ENCODE measurements around the gene DEPP1. TPM values are rescaled to one million over a fixed set of nuclear protein-coding genes. Genes with fewer than 3 reads are reported as not detected.

The DEPP1 gene
- total RNA-seq, 1 experiment from 2014 or later, result 16.5 TPM

DNA sequence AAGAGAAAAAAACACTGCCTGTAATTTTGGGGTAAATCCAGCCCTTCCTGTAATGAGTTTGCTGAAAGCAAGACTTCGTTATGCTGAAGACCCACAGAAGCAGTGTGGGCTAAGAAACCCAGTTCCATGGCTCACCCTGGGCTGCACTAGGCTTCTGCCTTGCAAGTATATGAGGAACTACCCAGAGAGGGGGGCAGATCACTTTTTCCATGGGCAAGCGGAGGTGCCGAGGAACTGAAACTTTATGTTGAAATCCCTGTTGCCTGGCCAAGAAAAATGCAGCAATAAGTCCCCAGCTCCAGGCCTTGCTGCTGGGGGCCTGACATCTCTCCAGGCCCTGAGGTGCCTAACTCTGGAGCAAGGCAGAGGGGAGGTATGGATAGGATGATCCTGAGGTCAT, 10.5 kb downstream of the DEPP1 start:
- Mint-ChIP-seq H3K4me3 (ENCODE audit: low read depth, unreplicated experiment) (no peak overlapping the region), H3K9me3 (ENCODE audit: low read depth, unreplicated experiment) (no peaks in the 10 kb centered on the region), H3K36me3 (ENCODE audit: insufficient read depth, unreplicated experiment) (no peaks in the 10 kb centered on the region), H3K27ac (ENCODE audit: unreplicated experiment) (no peak overlapping the region), H3K27me3 (ENCODE audit: unreplicated experiment) (no peaks in the 10 kb centered on the region), H3K4me1 (ENCODE audit: low read depth, unreplicated experiment) (peaks cover 24% of the 10 kb centered on the region)
- CTCF ChIA-PET, result interaction anchor here (0.7 kb wide), 1 partner anchor 19 kb away, joined by 3 read pairs; no protein-coding TSS in a partner anchor
- DNase-seq, result no peak
- TF ChIP-seq, protein P1, sequence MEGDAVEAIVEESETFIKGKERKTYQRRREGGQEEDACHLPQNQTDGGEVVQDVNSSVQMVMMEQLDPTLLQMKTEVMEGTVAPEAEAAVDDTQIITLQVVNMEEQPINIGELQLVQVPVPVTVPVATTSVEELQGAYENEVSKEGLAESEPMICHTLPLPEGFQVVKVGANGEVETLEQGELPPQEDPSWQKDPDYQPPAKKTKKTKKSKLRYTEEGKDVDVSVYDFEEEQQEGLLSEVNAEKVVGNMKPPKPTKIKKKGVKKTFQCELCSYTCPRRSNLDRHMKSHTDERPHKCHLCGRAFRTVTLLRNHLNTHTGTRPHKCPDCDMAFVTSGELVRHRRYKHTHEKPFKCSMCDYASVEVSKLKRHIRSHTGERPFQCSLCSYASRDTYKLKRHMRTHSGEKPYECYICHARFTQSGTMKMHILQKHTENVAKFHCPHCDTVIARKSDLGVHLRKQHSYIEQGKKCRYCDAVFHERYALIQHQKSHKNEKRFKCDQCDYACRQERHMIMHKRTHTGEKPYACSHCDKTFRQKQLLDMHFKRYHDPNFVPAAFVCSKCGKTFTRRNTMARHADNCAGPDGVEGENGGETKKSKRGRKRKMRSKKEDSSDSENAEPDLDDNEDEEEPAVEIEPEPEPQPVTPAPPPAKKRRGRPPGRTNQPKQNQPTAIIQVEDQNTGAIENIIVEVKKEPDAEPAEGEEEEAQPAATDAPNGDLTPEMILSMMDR (IDR thresholded peaks at IDR 0.05; ENCODE audit: unreplicated experiment), result no peak
- intact Hi-C loops (cut with micrococcal nuclease; ENCODE audit: unreplicated experiment), result no loop called here
- BruUV-seq (replicated peaks), result no TSS peak

DNA sequence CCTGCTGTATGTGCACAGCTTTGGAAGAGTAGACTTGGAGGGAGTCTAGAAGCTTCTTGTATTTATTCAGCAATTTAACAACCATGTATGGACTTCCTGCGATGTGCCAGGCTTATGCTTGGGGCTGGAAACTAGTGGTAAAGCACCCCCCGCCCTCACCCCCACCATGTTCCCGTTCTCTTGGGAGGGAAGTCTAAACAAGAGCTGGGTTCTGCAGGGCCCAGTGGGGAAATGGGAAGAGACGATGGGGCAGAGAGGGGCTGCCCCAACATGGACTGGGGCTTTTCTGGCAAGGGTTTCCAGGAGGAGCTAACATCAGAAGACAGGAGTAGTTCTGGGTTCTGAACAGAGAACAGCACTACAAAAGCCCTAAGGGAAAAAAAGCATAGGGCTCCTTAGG, 11.0 kb downstream of the DEPP1 start:
- Mint-ChIP-seq H3K4me1 (ENCODE audit: low read depth, unreplicated experiment) (peaks cover 24% of the 10 kb centered on the region), H3K27me3 (ENCODE audit: unreplicated experiment) (no peaks in the 10 kb centered on the region), H3K9me3 (ENCODE audit: low read depth, unreplicated experiment) (no peaks in the 10 kb centered on the region), H3K4me3 (ENCODE audit: low read depth, unreplicated experiment) (no peak overlapping the region), H3K36me3 (ENCODE audit: insufficient read depth, unreplicated experiment) (no peaks in the 10 kb centered on the region), H3K27ac (ENCODE audit: unreplicated experiment) (no peak overlapping the region)
- no TSS peak for BruUV-seq (replicated peaks)
- no peak for DNase-seq
- TF ChIP-seq, protein P1 (IDR thresholded peaks at IDR 0.05; ENCODE audit: unreplicated experiment), result no peak
- CTCF ChIA-PET, result interaction anchor here (0.7 to 1.6 kb wide), 2 partner anchors 8 to 18 kb away, joined by 3 to 5 read pairs; no protein-coding TSS in a partner anchor
- intact Hi-C loops (cut with micrococcal nuclease; ENCODE audit: unreplicated experiment), result no loop called here

GRCh38 chr10:44966816-44967509, 11.6 kb downstream of the DEPP1 start:
- Mint-ChIP-seq H3K36me3 (ENCODE audit: insufficient read depth, unreplicated experiment) (no peaks in the 10 kb centered on the region), H3K9me3 (ENCODE audit: low read depth, unreplicated experiment) (no peaks in the 10 kb centered on the region), H3K27ac (ENCODE audit: unreplicated experiment) (no peak overlapping the region), H3K27me3 (ENCODE audit: unreplicated experiment) (no peaks in the 10 kb centered on the region), H3K4me1 (ENCODE audit: low read depth, unreplicated experiment) (peaks cover 24% of the 10 kb centered on the region), H3K4me3 (ENCODE audit: low read depth, unreplicated experiment) (no peak overlapping the region)
- TF ChIP-seq, protein P1 (IDR thresholded peaks at IDR 0.05; ENCODE audit: unreplicated experiment), result no peak
- no peak for DNase-seq
- CTCF ChIA-PET, result interaction anchor here (1.0 to 1.6 kb wide), 3 partner anchors 9 to 35 kb away, joined by 3 to 5 read pairs (median 3); no protein-coding TSS in a partner anchor
- BruUV-seq (replicated peaks), result no TSS peak
- intact Hi-C loops (cut with micrococcal nuclease; ENCODE audit: unreplicated experiment), result no loop called here

DNA sequence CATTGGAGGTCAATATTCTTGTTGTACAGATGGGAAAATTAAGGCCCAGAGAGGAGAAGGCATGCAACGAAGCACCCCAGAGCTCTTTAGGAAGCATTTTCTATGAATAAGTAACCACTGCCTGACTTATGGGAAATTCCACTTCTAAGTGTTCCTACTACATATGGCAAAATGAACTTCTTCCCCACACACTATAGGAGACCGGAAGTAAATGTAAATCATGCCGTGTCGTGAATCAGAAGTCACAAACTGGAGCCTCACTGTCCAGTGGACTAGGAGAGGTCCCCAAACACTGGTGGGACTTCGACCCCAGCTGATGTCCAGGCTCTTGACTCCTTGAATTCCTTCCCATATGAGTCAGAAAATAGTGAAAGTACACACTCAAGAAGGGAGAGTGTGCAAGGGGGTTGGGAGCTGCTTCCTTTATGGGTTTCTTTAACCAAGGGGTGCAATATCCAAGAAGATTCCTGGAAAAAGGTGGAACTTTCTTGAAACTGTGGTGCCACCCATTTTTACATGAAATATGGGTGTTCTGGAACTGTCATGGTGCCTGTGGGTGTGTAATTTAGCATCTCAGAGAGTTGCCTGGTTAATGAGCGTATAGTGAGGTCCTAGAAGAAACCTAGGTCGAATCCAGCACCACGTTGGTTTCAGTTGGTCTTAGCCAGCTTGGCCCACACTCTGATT, 12.3 kb downstream of the DEPP1 start:
- H3K27ac Mint-ChIP-seq (ENCODE audit: unreplicated experiment), result no peak overlapping the region
- no peak overlapping the region for H3K4me3 Mint-ChIP-seq (ENCODE audit: low read depth, unreplicated experiment)
- no peaks in the 10 kb centered on the region for H3K36me3 Mint-ChIP-seq (ENCODE audit: insufficient read depth, unreplicated experiment)
- intact Hi-C loops (cut with micrococcal nuclease; ENCODE audit: unreplicated experiment), result no loop called here
- CTCF ChIA-PET, result interaction anchor here (1.0 to 1.6 kb wide), 3 partner anchors 10 to 35 kb away, joined by 3 to 5 read pairs (median 3); no protein-coding TSS in a partner anchor
- H3K4me1 Mint-ChIP-seq (ENCODE audit: low read depth, unreplicated experiment), result peaks cover 24% of the 10 kb centered on the region
- no peaks in the 10 kb centered on the region for H3K9me3 Mint-ChIP-seq (ENCODE audit: low read depth, unreplicated experiment)
- no peak for DNase-seq
- TF ChIP-seq, protein P1 (IDR thresholded peaks at IDR 0.05; ENCODE audit: unreplicated experiment), result no peak
- no TSS peak for BruUV-seq (replicated peaks)
- no peaks in the 10 kb centered on the region for H3K27me3 Mint-ChIP-seq (ENCODE audit: unreplicated experiment)
